Endothelial cell of umbilical vein (primary cell): ENCODE data around the gene SLC39A11. TPM values are rescaled to one million over a fixed set of nuclear protein-coding genes. Genes with fewer than 3 reads are reported as not detected.

ENCODE experiments used
- BruUV-seq: library from RNA; stranded (reverse); fragments of 400-500 nt; replicated peaks from 2 replicates; lab custom pipeline; 2021; lab: Mats Ljungman, UMichigan
- CTCF ChIA-PET: fragments of 300-600, 350-600 bp; sonication (Branson Sonifier 250); formaldehyde crosslinking; loops from one replicate; lab custom pipeline; 2021; ENCODE audit warnings: antibody characterized with exemption, inconsistent platforms; lab: Charles Lee
- POLR2A ChIA-PET: fragments of 300-600, 350-600 bp; sonication (Branson Sonifier 250); formaldehyde crosslinking; loops from one replicate; lab custom pipeline; 2021; ENCODE audit warnings: antibody characterized with exemption, inconsistent platforms; lab: Charles Lee
- DNase-seq: peaks from one replicate; pipeline ENCODE4 v3.0.0-alpha.2; 2011; ENCODE audit warnings: low read depth, low spot score
- FAIRE-seq: peaks from 2 replicates; lab custom pipeline; 2011; peaks lifted over from hg19 to GRCh38; lab: Jason Lieb, UNC
- H2AFZ ChIP-seq: 2 replicates; pipeline ENCODE4 v1.6.0; 2012; ENCODE audit warnings: low read depth, low read length, control low read depth, inconsistent platforms
- H3K27ac ChIP-seq: 2 replicates; pipeline ENCODE4 v1.5.1; 2011; ENCODE audit warnings: low read depth, mild to moderate bottlenecking, control low read depth, low read length, moderate library complexity; ENCODE audit not compliant: insufficient read depth
- H3K27me3 ChIP-seq, 2 experiments: 2 replicates each; pipeline versions ENCODE4 v1.6.0 to v1.6.1; 2011; ENCODE audit warnings: low read length in 2 of 2, mixed read lengths in 1 of 2; ENCODE audit not compliant: control insufficient read depth in 2 of 2, insufficient read depth in 2 of 2
- H3K36me3 ChIP-seq, 2 experiments: 2 replicates in 1 of 2; 3 replicates in 1 of 2; pipeline ENCODE4 v1.5.1; 2011; ENCODE audit warnings: low read length in 2 of 2, mild to moderate bottlenecking in 1 of 2, moderate library complexity in 1 of 2; ENCODE audit not compliant: control insufficient read depth in 2 of 2, insufficient read depth in 2 of 2; ENCODE audit errors: extremely low read depth in 1 of 2
- H3K4me1 ChIP-seq: 3 replicates; pipeline ENCODE4 v1.5.1; 2011; ENCODE audit warnings: mild to moderate bottlenecking, low read length; ENCODE audit not compliant: control insufficient read depth, insufficient read depth; ENCODE audit errors: extremely low read depth
- H3K4me2 ChIP-seq: 2 replicates; pipeline ENCODE4 v1.6.1; 2011; ENCODE audit warnings: low read length, control low read depth, mixed read lengths; ENCODE audit not compliant: insufficient read depth
- H3K4me3 ChIP-seq, 3 experiments: fragments of 200-600 bp in 1 of 3; sonication (generic), shearing (Covaris generic) in 1 of 3; replicated peaks in 1 of 3; 2 replicates each; pipeline ENCODE4 v1.5.1; 2011 to 2016; ENCODE audit warnings: control low read depth in 3 of 3, low read length in 3 of 3, mild to moderate bottlenecking in 2 of 3, inconsistent platforms in 1 of 3, low read depth in 1 of 3, moderate library complexity in 1 of 3; ENCODE audit not compliant: insufficient read depth in 1 of 3
- H3K79me2 ChIP-seq: 2 replicates; pipeline ENCODE4 v1.6.0; 2012; ENCODE audit warnings: low read length, inconsistent platforms; ENCODE audit not compliant: control insufficient read depth, insufficient read depth
- H3K9ac ChIP-seq: replicated peaks from 2 replicates; pipeline ENCODE3; 2011; ENCODE audit warnings: low read length, control low read depth; ENCODE audit not compliant: insufficient read depth; ENCODE audit errors: extremely low read depth
- H3K9me1 ChIP-seq: replicated peaks from 3 replicates; pipeline ENCODE4 v1.6.0; 2011; ENCODE audit warnings: mild to moderate bottlenecking, low read length; ENCODE audit not compliant: control insufficient read depth, insufficient read depth; ENCODE audit errors: extremely low read depth
- H3K9me3 ChIP-seq: replicated peaks from 2 replicates; pipeline ENCODE4 v1.5.1; 2012; ENCODE audit warnings: low read length, inconsistent platforms; ENCODE audit not compliant: control insufficient read depth, insufficient read depth
- H4K20me1 ChIP-seq: replicated peaks from 2 replicates; pipeline ENCODE3; 2011; ENCODE audit warnings: mild to moderate bottlenecking, low read length; ENCODE audit not compliant: control insufficient read depth, insufficient read depth; ENCODE audit errors: extremely low read depth
- CTCF ChIP-seq, 2 donors: IDR thresholded peaks; 1 replicate in 1 of 2; 2 replicates in 1 of 2; pipeline ENCODE4 v1.5.1; 2011; ENCODE audit warnings: low read length in 2 of 2, mild to moderate bottlenecking in 2 of 2, moderate library complexity in 2 of 2, control low read depth in 1 of 2, inconsistent platforms in 1 of 2, low read depth in 1 of 2; ENCODE audit not compliant: insufficient read depth in 1 of 2; ENCODE audit errors: extremely low read depth in 1 of 2
- EZH2 ChIP-seq: IDR thresholded peaks from 2 replicates; pipeline ENCODE4 v1.6.1; 2012; ENCODE audit warnings: borderline replicate concordance, low read depth, mild to moderate bottlenecking, moderate library complexity, low read length, inconsistent platforms; ENCODE audit not compliant: severe bottlenecking
- GATA2 ChIP-seq: IDR thresholded peaks from 2 replicates; pipeline ENCODE4 v1.7.0; 2011; ENCODE audit warnings: low read depth, mild to moderate bottlenecking, moderate library complexity, mixed read lengths, low read length; ENCODE audit not compliant: insufficient read length, insufficient read depth
- JUN ChIP-seq: IDR thresholded peaks from 2 replicates; pipeline ENCODE4 v1.6.1; 2011; ENCODE audit warnings: borderline replicate concordance, low read depth; ENCODE audit not compliant: insufficient read length, insufficient read depth
- MYC ChIP-seq: IDR thresholded peaks from one replicate; pipeline ENCODE4 v1.6.1; 2011; ENCODE audit warnings: mild to moderate bottlenecking, low read depth, low read length
- POLR2A ChIP-seq: IDR thresholded peaks from 2 replicates; pipeline ENCODE4 v1.6.1; 2012; ENCODE audit warnings: low read depth, mild to moderate bottlenecking, control low read depth, low read length
- POLR2AphosphoS5 ChIP-seq: IDR thresholded peaks from 2 replicates; pipeline ENCODE4 v1.6.1; 2012; ENCODE audit warnings: low read depth, mild to moderate bottlenecking, control low read depth, low read length, moderate library complexity; ENCODE audit not compliant: insufficient read depth
- dilution Hi-C: fragments of 300-500 bp; cut with MboI; formaldehyde crosslinking; loops from one replicate; pipeline ENCODE4 v1.15.0; 2019; ENCODE audit warnings: low sequenced_read_pairs; ENCODE audit not compliant: extremely low pct_ligation_motif_present
- intact Hi-C: fragments of 100-400 bp; cut with micrococcal nuclease; formaldehyde crosslinking; loops from one replicate; pipeline ENCODE4 v1.10.0; 2022
- polyA plus RNA-seq, 4 experiments: library from polyadenylated mRNA; depleted of rRNA in 3 of 4; stranded (reverse) in 3 of 4; unstranded in 1 of 4; fragments of >200 nt; gene quantifications; 2 replicates each; pipeline versions ENCODE4 v1.2.1 to v1.2.3, GENCODE V29; 2011 to 2012; ENCODE audit warnings: missing spikeins in 1 of 4
- total RNA-seq: library from RNA; stranded (reverse); gene quantifications from 2 replicates; pipeline ENCODE4 v1.2.3, GENCODE V29; 2021
- TF ChIP-seq, protein P1 (sequence below): IDR thresholded peaks from 2 replicates; pipeline ENCODE4 v1.6.1; 2011; ENCODE audit not compliant: insufficient read depth, insufficient read length

Gene SLC39A11
- total and polyA plus RNA-seq, 2 donors (not counting 3 experiments of a cell fraction or from before 2014, with no cell fraction given), result 8.1 to 11.9 TPM

- Histone ChIP-seq H3K27me3 (no peaks in the 10 kb centered on the region), H3K36me3 (no peaks in the 10 kb centered on the region), H3K27ac (no peak overlapping the region), H4K20me1 (no peaks in the 10 kb centered on the region), H2AFZ (no peak overlapping the region), H3K79me2 (no peaks in the 10 kb centered on the region), H3K4me3 (no peak overlapping the region), H3K4me2 (no peak overlapping the region), H3K9ac (no peak overlapping the region), H3K4me1 (no peaks in the 10 kb centered on the region), H3K9me1 (no peaks in the 10 kb centered on the region), H3K9me3 (no peaks in the 10 kb centered on the region)
- dilution Hi-C loops, result no loop called here
- DNase-seq, result no peak
- intact Hi-C loops, result no loop called here
- ChIA-PET POLR2A (no interaction called here), CTCF (no interaction called here)
- no TSS peak for BruUV-seq
- TF ChIP-seq, protein P1, sequence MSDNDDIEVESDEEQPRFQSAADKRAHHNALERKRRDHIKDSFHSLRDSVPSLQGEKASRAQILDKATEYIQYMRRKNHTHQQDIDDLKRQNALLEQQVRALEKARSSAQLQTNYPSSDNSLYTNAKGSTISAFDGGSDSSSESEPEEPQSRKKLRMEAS, result no peak
- TF ChIP-seq EZH2 (no peak), POLR2A (no peak), CTCF (IDR thresholded peaks at IDR 0.05; ENCODE audit: extremely low read depth in 1 of 2, insufficient read depth in 1 of 2, low read depth in 1 of 2, low read length in 2 of 2) (no peak), JUN (no peak), POLR2AphosphoS5 (no peak), GATA2 (no peak), MYC (no peak)
- FAIRE-seq, result no peak
Measured at GRCh38 chr17:72691586-72691985, 400.9 kb downstream of the SLC39A11 start.
